HG03439 (cell line): ENCODE results near the gene MEGF10.

Source experiments
- ATAC-seq: cut with Tn5 transposase; IDR thresholded peaks from one replicate; pipeline ENCODE4 v1.9.1; 2021; ENCODE audit warnings: mild to moderate bottlenecking, moderate library complexity; ENCODE audit not compliant: unreplicated experiment

The MEGF10 gene

DNA sequence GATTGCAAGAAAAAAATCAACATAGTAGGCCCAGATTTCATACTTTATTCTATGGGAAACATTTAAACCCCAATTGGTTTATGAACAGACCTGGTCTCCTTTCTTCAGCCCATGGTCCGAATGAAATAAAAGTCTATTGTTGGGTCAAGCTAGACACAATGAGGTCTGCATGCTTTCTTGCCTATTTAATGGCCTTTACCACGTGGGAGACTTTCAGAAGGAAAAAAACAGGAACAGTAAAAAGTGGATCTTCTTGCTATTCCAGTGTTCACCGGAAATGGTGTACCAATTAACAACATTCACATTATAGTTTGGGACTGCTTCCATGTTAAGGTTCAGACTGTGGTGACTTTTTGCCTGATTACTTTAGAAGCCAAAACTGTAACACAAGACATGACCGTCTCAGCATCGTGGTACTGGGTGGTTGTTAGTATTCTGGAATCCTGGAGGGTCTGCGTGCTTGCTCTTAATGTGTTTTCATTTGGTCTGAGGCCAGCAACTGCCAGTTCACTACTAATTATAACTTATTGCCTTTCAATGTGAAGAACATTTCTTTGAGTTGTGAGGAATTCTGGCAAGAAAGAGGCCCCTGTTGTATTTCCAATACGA is 141.5 kb downstream of the MEGF10 start:
- ATAC-seq = no peak

DNA sequence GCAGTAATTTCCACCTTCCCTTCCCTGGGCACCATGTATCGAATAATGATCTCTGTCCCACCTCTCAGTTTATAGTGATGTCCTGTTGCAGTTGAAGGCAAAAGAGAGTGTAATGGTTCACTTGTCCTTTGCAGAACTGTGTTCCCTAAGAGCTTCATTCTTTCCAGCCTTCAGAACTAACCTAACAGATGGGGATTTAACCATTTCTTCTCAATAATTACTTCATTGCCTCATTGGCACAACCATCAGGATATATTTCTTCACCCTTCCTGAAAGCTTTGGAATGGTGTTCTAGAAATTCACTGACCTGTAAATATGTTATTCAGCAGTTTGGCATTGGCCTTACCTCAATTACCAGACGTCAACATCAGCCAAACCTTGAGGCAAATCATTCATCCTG is 142.9 kb downstream of the MEGF10 start:
- no peak for ATAC-seq

DNA sequence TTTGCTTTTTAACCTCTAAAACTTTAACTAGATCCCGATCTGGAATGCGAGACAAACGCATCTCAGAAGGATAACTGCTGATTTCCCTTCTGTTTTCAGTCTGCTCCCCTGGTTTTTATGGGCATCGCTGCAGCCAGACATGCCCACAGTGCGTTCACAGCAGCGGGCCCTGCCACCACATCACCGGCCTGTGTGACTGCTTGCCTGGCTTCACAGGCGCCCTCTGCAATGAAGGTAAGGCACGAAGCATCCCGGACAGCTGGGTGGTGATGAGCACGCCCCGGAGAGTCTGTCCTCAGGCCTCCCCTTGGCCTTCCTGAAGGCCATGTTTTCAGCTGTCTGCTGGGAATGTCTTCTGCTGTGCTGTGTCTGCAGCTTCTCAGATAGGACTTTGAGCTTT is 144.0 kb downstream of the MEGF10 start:
- no peak for ATAC-seq

DNA sequence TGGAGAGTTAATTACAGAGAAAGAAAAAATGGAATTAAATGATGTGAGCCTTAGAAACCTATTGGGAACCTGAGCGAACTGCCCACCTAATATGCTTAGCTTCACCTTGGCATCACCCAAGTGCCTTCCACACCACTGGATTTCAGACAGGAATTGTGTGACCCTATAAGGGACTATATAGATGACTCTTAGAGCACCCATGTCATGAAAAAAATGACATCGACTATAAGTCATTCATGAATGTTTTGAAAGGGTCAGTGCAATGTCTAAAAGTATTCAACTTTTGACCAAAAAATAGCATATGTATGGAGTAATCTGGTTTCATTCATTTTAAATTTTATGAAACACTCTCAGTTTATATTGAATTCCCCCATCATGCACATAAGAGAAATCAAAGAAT is 145.2 kb downstream of the MEGF10 start:
- ATAC-seq = no peak

DNA sequence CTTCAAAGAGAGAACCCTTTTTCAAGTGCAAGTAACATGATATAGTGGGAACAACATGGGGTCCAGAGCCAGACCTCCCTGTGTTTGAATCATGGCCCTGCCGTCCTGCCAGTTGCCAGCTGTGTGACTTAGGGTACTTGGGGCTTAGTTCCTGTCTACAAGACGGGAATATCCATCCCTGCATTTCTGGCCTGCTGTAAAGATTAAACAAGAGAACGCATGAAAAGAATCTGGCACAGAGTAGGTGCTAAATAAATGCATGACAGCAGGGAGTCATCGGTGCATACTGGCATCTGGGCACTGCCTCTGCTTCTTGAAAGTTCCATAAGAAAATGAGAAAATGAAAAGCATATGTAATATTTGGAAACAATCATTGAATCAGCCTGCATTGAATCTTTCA is 149.0 kb downstream of the MEGF10 start:
- no peak for ATAC-seq

DNA sequence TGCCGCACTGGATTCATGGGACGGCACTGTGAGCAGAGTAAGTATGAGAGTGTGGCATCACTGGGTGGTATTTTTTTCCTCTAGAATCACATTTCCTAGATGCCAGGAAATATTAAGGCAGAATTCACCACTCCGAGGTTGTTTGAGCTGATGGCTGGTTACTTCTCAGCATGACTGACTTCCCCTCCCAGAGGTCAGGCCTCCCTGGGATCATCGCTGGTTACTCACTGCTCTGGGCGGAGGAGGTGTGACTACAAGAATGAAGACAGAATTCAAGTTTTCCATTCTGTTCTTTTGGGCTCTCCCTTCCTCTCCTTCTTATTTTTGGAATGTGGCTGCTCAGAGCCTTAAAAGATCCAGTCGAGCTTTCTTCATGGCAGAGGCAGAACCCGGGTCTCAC is 150.2 kb downstream of the MEGF10 start:
- ATAC-seq = no peak

DNA sequence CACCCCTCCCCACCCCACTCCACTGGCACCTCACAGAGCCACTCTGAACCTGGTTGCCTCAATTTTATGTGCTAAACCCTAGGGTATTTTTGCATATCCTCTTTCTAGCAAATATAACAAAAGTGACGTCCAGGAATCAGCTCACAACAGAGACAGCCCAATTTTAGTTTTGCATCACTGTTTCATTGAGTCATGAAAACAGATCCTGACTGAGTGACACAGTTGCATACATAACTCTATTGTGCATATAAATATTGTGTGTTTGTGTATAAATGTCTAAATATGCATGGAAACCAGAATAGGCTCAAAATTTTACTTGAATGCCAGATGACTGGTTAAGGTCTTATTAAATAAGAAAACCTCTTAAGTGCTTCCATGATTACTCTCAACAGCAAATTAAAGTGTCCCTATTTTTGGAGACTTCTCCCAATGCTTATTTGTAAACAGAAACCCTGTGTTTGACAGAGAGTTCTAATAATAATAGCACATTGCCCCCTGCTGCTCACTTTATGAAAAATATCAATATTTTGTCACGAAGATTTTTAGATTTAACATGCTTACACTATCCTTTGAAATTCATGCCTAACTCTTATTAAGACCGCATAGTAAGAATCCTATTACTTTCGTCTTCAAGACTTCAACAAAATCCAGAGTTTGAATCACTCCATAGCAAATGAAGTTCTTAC is 151.3 kb downstream of the MEGF10 start:
- ATAC-seq = no peak

DNA sequence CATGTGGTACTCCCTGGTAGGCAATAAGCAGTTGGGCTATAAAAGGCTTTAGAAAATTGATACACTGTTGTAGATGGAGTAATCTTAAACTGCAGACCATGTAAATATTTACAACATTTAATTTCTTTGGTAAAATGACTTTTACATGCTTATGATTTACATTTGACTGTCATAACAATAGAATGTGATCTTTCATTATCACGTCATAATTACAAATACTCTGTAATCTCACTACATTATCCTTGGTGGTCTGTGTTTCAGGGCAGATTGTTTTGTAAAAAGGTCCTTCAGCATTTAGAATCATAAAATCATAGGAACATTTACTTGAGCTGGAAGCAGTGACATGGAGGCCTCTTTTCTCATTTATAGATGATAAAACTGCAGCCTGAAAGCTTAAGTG is 153.6 kb downstream of the MEGF10 start:
- no peak for ATAC-seq

DNA sequence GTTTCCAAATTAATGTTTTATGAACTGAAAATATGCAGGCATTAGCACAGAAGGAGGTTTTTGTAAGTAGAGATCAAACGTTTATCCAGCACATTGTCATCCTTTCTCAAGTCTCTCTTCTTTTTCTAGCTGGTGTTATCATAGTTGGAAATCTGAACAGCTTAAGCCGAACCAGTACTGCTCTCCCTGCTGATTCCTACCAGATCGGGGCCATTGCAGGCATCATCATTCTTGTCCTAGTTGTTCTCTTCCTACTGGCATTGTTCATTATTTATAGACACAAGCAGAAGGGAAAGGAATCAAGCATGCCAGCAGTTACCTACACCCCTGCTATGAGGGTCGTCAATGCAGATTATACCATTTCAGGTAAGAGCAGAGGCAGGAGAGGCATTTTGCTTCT is 154.7 kb downstream of the MEGF10 start:
- no peak for ATAC-seq

DNA sequence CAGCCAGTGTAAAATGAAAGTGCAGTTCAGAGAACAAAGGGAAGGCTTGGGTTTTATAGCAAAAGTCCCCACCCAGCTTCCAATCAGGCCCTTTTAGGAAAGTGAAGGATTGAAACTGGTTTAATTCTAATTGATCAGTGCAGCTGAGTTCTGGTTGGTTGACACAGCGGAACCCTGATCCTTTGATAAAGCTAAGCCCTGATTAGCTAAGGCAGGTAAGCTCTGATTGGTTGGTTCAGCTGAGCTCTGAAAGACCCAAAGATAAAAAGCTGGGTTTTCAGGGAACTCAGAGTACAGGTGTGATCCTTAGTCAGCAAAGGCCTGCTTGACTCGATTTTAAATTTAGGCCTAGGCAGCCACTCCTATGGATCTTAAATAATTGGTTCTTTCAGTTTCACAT is 156.0 kb downstream of the MEGF10 start:
- no peak for ATAC-seq

DNA sequence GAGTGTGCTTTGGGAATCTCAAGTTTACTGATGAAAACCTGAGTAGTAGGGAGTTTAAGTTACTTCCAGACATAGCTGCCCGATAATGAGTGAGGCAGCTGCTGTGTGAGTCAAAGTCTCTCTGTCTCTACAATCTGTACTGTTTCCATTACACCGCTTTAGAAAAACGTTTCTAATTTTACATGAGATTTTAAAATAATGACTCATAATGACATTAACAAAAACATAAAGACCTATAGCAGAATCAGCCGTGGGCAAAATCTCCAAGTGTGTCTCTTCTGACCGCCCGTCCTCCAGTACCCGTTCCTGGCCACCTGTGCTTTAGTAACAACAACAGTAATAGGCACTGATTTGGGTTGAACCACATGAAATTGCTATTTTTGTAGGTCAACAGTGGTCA is 157.2 kb downstream of the MEGF10 start:
- no peak for ATAC-seq

DNA sequence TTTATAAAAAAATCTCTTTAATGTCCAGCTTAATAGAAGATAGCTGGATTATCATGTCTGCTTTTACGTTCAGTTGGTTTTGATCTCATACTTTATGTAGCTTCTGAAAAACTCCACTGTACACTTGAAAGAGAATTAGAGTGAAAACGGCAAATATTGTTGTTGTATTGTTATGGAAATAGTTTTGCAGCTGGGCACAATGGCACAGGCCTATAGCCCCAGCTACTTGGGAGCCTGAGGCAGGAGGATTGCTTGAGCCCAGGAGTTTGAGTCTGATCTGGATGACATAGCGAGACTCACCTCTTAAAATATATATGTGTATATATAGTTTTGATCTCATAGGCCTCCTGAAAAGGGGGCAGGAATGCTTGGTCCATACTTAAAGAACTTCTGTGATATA is 159.4 kb downstream of the MEGF10 start:
- ATAC-seq = no peak

DNA sequence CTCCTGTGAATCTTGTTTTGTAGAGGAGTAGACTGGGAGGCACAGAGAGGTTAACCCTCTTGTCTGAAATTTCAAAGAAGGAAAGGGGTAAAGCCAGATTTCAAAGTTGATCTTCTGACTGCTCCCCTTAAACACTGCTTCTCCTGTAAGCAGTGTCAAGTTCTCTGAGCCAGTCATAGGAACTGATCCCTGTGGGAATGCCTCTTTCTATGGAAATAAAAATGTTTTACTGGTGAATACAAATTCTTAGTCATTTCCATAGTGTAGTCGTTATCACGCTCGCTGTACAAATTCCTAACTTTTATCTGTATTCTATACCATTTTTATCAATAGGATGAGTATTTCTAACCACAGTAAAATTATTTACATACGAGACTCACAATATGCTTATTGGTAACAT is 160.5 kb downstream of the MEGF10 start:
- no peak for ATAC-seq

DNA sequence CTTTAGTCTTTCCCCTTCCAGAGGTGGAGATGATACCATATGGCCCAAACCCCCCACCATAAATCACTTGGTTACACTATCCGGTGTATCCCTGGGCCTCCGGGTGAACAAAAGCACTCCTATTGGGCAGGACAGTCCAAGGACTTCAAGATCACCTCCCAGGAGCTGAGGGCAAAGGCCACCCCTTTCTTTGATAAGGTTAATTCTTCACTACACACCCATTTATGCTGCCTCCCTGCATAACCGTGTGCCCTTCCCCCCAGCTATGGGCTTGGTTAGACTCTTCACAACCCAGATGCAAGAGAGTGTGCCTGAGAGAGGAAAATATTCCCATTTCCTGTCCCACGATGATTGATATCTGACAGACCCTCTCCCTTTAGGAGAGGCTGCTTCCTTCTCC is 162.0 kb downstream of the MEGF10 start:
- ATAC-seq = no peak

DNA sequence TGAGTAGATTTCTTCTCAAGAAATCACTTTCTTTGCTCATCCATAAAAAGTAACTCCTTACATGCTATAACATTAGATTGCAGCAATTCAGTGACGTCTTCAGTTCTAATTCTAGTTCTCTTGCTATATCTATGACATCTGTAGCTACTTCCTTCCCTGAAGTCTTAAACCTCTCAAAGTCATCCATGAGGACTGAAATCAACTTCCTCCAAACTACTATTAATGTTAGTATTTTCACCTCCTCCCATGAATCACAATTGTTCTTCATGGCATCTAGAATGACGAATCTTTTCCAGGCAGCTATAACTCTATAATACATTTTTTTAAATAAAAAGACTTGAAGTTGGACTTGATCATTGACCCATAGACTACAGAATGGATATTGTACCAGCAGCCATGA is 180.6 kb downstream of the MEGF10 start:
- no peak for ATAC-seq

DNA sequence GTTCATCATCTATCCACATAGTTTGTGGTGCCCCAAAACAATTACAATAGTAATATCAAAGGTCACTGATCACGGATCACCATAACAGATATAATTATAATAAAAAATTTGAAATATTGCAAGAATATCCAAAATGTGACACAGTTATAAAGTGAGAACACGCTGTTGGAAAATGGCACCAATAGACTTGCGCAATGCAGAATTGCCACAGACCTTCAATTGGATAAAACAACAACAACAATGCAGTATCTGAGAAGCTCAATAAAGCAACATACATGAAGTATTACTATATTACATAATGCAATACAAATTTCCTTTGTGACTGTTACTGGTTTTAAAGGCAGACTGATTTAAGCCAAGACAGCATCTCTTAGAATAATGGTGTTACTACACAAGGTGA is 182.1 kb downstream of the MEGF10 start:
- no peak for ATAC-seq

DNA sequence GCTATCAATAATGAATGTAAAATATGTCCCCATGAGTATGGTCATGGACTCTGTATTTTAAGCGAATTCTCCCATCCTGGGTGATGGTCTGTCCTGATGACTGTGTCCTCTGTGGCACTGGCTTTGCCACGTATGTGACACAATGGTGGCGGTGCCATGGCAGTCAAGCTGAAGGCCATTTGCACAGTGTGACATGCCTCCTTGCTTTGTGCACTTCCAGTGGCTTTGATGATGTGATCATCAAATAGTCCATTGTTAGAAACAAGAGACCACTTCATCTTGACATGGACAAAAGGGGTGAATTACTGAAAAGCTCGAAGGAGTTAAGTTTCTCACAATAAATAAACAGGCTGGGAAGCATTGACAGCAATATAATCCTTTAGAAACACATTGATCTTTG is 195.9 kb downstream of the MEGF10 start:
- ATAC-seq = no peak

DNA sequence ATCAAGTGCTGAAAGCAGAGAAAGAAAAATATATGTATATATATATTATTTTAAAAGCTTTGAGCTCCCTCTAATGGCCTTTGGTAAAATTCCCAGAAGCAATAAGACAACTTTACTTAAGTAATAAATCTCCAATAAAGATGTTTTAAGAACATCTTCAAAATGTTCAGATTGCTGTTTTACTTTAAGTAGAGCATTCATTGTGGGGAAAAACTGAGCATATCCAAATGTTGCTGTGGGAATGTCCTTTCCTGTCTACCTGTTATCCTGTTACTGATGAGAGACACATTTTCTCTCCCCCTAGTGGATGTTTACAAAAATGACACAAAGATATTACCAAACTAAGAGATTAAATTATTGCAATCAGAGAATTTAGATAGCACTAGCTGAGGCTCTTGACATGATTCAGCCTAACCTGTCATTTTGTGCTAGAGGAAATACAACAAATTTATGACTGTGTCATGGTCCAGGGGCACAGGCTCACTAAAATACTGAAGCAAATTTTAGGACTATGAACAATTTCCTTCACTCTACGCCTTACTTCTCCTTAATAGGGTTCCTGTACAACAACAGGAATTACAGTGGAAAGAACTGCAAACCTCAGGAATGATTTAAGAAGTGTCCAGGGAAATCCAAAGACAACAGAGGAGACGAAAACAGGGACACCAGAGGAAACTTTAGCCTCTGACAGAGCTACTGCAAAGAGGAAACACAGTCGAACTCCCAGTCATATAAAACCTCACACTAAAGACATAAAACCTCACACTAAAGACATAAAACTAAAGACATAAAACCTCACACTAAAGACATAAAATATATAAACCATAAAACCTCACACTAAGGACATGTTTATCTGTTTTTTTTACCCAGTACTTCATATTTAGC is 202.5 kb downstream of the MEGF10 start:
- peak; percentile 81 for ATAC-seq

DNA sequence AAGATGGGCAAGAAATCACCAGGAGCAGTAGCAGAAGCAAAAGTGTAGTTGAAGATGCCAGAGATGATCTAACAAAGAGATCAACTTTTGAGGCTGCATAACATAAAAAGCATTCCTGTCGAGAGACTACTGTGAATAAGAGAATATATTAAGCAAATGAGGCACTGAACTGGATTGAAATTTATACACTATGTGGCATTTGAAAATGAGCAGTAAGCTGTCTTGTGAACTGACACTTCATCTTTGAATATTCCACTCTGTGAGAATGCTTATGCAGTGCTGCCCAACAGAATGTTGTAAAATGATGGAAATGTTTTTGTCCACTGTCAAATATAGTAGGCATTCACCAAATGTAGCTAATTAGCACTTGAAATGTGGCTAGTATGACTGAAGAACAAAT is 208.0 kb downstream of the MEGF10 start:
- ATAC-seq = no peak

DNA sequence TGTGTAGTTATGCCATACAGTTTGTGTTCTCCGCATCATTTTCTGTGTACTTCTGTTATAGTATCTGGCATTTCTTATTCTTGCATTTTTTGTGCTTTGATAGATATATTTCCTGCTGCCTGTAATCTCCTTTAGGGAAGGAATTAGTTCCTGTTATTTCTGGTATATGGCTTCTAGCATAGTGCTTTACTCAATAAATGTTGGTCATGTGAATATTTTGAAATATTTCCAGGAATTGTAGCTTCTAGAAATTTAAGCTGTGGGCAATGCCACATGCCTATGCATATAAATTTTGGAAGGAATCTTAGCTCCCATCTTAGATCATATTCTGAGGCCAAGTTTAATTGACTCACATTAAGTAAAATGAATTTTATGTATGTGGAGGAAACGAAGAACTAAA is 215.3 kb downstream of the MEGF10 start:
- no peak for ATAC-seq

DNA sequence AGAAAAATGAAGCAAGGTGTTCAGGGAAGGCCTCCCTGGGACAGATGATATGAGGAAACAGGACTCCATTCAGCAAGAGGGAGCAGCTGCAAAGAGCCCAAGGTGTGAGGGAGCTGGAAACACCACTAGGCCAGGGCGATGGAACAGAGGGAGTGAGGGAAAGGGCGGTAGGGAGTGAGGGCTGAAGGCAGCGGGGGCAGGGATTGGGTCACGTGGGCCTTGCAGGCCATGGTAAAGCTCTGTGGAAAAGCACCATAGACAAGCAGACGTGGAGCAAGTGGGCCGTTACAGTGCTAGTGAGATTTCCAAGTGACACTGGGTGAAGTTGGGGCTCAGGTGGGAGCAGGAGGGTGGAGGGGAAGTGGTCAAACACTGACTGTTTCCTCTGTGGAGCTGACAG is 216.0 kb downstream of the MEGF10 start:
- no peak for ATAC-seq
